GM18858 (cell line): ENCODE measurements around the gene CHRNB2.

Experiments
- ATAC-seq: cut with Tn5 transposase; IDR thresholded peaks from one replicate; pipeline ENCODE4 v1.9.1; 2021; ENCODE audit not compliant: unreplicated experiment

Gene CHRNB2

GRCh38 chr1:154608397-154609270, 41.1 kb downstream of the CHRNB2 start:
- no peak for ATAC-seq

- no peak for ATAC-seq
These were observed 42.1 kb downstream of the CHRNB2 start for GRCh38 chr1:154609398-154610380.

- no peak for ATAC-seq
These were observed 43.7 kb downstream of the CHRNB2 start for GRCh38 chr1:154611150-154611862.

DNA sequence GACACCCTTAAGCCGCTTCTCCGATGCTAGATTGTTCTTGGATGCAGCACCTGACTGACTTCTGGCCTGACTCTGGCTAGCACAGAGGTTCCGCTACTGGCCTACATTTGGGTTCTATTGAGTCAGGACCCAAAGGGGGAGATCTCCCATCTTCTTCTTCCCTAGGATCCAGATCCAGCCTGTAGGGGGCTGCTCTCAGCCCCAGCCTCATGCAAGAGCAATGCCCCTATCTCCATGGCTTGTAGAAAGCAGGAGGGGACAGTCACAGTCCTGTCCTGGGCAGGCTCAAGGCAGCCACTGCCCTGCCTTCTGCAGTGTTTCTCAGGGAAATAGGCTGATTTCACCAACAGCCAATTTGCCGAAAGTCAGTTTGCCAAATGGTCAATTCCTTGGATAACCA, 46.7 kb downstream of the CHRNB2 start:
- ATAC-seq: no peak

GRCh38 chr1:154614901-154615300, 47.3 kb downstream of the CHRNB2 start:
- ATAC-seq: no peak

DNA sequence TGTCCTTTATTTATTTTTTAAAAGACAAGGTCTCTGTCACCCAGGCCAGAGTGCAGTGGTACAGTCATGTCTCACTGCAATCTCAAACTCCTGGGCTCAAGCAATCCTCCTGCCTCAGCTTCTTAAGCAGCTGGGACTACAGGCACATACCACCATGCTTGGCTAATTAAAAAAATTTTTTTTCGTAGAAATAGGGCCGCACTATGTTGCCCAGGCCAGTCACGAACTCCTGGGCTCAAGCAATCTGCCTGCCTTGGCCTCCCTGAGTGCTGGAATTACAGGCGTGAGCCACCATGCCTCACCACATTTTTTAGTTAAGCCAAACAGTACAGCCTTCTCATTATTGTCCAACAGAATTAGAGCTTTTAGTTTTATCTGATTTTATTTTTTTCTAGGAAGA, 47.8 kb downstream of the CHRNB2 start:
- ATAC-seq: no peak

GRCh38 chr1:154616659-154617345, 49.2 kb downstream of the CHRNB2 start:
- ATAC-seq: no peak

DNA sequence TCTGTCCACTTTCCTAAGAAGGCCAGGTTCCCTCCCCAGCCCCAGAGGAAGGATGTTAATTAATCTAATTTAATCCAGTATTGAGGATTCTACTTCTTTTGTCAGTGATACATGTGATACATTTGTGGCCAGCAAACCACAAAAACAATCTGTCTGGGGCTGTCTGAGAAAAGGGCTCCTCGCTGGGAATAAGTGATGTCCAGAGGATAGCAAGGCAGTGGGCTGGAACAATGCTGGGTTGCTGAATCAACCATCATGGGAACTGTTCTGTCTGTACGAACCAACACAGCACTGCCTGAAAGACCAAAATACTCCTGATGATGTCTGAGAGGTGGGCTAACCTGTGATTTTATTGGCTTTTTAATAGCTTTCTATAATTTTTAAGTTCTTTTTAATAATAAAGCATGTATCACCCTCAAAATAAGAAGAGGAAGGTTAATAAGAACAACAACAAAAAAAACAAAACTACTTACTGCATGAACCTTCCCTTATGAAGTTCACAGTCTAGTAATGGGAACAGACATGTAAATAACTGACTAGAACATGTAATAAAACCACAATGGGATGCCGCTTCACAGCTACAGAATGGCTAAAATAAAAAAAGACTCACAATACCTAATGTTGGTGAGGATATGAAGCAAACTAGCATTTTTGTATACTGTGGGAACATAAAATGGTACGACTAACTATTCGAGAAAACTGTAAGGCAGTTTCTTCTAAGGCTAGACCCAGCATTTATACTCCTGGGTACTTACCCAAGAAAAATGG, 51.8 kb downstream of the CHRNB2 start:
- no peak for ATAC-seq

GRCh38 chr1:154620751-154621150, 53.2 kb downstream of the CHRNB2 start:
- no peak for ATAC-seq

GRCh38 chr1:154621875-154622274, 54.3 kb downstream of the CHRNB2 start:
- no peak for ATAC-seq

DNA sequence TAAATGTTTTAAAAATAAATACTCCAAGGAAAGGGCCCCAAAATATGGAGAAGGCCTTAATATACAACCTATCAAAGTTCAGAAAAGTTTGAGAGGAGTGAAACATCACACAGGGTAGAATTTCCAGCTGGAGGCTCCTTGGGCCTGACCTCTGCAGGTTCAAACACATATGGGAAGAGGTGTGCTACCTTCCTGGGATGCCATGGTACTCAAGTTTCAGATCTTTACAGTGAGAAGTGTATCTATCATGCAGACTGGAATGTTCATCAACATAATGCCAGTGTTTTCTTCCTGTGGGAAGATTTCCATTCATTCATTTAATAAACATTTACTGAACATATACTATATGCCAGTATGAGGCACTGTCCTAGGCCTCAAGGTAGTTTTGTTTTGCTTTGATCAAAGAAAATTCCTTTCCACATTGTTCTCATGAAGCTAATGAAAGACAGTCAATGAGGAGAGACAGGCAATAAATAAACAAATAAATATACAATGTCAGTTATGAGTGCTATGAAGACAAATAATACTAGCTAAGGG, 55.0 kb downstream of the CHRNB2 start:
- ATAC-seq: no peak

GRCh38 chr1:154623358-154623757, 55.8 kb downstream of the CHRNB2 start:
- ATAC-seq: no peak

GRCh38 chr1:154624746-154625643, 57.4 kb downstream of the CHRNB2 start:
- ATAC-seq: no peak

- ATAC-seq: no peak
These were observed 59.1 kb downstream of the CHRNB2 start for GRCh38 chr1:154626456-154627256.

DNA sequence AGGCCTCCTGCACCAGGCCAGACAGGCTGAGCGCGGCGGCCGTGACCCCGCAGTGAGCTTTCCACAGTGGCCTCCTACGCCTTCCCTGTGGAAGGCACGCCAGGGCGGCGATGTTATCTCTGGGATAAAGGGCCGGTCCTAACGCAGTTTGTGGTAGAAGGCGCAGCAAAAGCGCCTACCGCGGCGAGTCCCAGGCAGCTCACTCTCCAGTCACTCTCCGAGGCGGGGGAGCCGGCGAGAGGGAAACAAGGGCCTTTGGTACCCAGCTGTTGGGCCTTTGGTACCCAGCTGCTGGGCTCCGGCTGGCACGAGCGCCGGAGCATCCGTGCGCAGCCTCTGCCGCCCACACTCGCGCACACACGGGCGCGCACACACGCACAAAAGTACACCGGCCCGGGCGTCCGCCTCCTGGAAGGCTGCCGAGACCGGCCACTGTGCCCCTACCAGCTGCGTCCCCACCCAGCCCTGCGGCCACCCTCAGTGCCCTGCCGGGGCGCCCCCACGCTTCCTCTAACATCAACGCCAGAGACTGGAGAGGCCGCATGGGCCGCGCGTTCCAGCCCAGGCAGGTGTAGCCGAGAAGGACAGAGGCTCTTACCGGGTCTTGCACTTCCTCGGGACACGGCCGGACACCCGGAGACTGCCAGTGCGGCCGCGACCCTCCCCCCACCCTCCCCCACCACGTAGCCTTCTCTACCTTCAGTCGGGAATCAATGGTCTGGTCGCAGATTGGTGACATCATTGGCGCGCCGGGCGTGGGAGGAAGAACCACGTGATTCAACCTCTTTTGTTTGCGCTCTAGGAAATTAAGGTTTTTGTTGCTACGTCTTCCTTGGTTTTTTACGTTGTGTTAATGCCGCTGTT, 59.9 kb downstream of the CHRNB2 start:
- ATAC-seq: no peak

GRCh38 chr1:154628121-154628405, 60.5 kb downstream of the CHRNB2 start:
- ATAC-seq: no peak

DNA sequence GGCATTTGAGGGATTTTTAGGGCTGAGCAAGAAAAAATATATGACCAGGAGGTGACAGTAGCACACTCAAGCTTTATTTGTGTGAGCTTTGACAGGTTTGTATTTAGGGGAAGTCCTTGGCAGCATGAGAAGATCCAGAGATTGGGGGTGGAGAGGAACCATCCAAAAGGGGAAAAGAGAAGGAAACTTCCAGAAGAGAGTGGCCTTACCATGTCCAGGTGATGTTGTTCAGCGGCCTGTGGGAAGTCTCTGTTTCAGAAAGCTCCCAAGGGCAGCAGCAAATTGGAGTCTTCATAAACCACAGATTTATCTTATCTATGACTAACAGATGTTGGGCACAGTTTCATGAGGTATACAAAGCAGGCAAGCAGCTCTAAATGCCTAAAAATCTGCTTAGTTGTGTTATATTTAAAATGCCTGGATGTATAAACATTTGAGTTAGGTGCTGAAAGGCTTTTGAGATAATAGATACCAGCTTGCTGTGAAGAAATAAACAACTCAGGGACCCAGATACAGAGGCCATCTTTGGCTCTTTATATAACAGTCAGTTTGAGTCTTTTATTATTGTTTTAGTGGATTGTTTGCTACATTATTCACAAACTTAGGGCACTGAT, 61.6 kb downstream of the CHRNB2 start:
- ATAC-seq: no peak
